Stimulated activated CD8-positive, alpha-beta memory T cell treated with anti-CD3 and anti-CD28 coated beads, Interleukin-15, amount 100 ng/mL, for 1 hour (primary cell): ENCODE measurements around the gene SPRY4.
"Not testable (repeated sequence)": the region's sequence is repeated elsewhere in the genome, so short reads cannot be mapped to it uniquely, and the experiment has no call there.

Experiments used
- DNase-seq: peaks from one replicate; pipeline ENCODE4 v3.0.0-alpha.2; 2020; ENCODE audit warnings: low read depth

Gene SPRY4

DNA sequence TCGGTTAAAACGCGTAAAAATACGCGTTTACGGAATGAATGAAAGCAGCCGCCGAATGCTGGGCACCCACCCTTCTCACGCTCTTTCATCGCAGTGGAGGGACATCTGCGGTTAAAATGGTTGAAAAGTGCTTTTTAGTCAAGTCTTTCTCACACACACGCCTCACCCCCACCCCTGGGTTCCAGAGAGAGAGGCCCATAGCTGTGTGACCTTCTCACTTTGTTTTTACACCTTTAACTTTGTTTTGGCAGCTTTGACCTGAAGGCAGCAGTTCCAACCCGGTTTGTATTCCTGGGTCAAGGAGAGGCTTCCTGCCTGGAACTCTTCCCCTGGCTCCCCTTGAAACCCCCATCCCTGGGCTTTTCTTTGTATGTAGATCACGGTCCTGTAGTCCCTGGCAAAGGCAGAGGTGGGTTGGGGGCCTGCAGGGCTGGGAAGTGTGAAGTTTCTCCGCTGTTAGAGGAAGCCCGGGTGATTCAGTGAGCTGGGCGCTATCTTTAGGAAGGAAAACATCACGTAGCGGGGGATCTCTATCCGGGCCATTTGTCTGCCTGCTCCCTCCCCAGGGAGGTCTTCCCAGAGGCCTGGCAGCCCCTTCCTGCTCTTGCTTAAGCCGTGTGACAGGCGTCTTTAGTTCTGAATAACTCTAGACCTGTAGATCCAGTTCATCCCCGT, 29.6 kb downstream of the SPRY4 start:
- DNase-seq: no peak

DNA sequence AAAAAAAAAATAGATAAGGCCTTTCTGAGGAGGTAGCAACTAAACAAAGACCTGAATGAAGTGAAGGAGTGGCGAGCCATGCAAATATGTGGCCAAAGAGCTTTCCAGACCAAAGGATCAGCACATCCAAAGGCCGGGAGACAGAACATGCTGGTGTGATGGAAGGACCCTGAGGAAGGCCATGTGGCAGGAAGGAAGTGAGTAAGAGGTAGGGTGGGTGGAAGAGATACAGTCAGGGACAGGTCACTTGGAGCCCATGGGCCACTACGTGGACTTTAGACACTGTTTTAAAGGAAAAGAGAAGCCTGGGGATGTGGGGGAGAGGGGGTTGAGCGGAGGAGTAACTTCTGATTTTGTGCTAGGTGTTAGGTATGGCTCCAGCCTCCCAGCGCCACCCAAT, 31.3 kb downstream of the SPRY4 start:
- no peak for DNase-seq

DNA sequence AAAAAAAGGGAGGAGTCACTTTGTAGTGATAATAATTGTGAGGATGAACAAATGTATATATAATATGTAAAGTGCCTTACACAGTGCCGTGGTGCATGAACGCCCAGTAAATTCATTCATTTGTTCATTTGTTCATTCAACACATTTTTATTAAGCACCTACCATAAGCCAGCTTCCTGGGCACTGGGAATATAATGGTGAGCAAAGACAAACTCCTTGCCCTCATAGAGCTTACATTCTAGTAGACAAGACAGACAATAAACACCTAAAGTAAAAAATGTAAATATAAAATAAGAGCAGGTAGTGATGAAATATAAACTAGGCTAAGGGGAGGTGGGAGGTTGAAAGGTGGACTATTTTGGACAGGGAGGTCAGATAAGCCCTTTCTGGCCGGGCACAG, 32.0 kb downstream of the SPRY4 start:
- DNase-seq: no peak

DNA sequence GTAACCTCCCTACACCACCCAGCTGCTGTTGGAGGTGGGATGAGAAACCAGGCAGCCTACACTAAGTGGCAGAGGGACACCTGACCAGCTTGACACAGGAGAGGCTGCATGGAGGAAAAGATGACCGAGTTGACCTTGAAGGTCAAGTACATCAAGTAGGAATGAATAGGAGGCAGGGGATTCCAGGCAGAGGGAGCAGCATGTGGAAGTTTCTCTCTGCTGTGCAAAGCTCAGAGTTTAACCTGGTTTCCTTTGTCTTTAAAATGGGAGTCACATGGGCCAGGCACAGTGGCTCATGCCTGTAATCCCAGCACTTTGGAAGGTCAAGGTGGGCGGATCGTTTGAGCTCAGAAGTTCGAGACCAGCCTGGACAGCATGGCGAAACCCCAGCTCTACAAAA, 32.6 kb downstream of the SPRY4 start:
- no peak for DNase-seq

DNA sequence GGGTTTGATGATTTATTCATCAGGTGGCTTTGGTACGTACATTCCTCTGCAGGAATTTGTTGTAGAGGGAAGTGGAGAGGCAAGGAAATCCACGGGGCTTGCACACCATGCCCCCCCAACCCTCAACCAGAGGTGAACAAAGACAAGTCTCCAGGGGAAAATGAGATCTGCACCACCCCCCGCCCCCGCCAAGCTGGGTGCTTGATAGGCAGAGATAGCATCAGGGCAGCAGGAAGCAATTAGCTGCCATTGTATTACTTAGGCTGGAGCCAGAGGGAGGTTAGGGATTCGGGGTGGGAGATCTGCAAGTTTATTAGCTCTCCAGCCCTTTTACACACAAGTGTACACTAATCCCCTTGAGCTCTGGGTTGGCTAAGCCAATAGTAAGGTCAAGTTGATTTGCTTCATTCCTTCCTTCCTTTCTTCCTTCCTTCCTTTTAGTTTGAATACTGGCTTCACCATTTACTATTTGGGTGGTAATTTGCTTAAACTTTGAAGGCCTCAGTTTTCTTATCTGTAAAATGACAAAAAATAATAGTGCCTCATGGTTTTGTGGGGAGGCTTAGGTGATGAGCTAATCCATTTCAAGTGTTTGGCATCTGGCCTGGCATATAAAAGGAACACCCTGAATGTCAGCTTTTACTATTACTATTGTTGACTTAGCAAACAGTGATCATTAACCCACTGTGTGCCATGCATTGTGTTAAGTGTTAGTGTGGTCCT, 34.1 kb downstream of the SPRY4 start:
- DNase-seq: no peak

DNA sequence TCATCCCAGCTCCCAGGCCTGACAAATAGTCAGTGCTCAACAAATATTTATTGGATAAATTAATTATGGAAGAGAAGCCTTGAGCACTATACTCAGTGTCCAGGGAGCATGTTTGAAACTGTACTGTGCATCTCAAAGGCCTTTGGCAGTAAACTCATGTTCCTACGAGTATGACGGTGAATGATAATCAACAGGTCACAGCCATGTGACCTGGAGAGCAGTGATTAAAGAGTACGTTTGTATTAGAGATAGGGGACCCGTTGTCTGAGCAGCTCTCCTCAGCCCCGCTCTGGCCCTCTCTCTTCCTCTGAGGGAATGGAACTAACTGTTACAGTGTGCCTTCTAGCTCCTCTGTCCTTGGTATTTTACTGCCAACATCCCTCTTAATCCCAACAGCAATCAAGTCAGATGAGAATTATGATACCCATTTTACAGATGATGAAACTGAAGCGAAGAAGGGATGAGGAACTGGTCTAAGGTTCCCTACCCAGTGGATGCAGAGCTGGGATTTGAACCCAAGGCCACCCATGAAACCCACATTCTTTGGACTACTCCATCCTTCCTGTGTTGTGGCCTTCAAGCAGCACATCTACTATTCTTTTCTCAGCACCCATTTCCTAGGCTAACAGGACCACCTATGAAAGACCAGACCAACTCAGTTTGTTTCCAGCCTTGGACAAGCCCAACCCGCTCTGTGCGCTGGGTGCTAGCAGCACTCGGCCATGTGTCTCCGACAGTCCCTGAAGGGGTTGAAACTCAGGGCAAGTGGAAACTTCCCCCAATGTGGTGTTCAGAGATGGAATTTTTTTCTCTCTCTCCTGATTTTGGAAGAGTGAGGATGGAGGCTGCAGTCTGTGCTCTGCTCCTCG, 34.9 kb downstream of the SPRY4 start:
- no peak for DNase-seq

DNA sequence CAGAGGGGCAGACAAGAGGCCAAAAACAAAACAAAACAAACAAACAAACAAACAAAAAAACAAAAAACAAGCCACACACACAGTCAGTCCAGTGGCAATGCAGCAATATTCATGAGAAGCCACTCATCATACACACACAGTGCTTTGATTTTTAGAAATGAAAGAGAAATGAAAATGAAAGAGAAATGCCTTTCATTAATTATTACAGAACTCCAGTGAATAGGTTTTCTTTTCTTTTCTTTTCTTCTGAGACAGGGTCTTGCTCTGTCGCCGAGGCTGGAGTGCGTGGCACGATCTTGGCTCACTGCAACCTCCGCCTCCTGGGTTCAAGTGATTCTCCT, 36.9 kb downstream of the SPRY4 start:
- DNase-seq: no peak

DNA sequence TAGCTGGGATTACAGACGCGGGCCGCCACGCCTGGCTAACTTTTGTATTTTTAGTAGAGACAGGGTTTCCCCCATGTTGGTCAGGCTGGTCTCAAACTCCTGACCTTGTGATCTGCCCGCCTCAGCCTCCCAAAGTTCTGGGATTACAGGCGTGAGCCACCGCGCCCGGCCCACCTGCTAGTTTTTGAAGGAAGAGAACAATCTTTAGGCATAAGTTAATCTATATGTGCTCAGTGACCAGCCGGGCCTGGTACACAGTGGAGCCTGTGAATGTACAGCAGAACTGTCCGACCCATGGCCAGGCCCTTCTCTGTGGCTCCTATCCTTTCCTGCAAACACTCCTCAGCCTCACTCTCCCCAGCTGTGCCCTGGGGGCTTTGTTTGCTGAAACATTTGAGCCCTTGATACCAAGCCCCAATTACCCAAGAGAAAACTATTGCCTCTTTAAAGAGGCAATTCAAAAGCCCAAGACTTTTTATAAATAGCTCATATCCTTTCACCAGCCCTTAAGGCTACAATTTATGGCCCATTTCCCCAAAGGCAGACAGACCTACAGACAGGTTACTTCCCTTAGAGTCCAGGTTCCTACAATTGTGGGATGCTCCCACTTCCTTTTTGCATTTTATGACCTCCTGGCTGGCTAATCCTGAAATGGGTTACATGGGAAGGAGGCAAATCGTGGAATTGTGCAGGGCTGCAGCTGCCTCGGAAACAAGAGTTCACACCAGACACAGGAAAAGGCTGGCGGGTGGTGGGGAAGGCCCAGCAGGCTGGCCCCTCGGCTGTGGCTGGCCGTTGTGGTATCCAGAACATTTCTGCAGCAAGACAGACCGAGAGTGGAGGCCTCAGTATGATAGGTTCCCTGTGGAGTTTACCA, 37.5 kb downstream of the SPRY4 start:
- no peak for DNase-seq

DNA sequence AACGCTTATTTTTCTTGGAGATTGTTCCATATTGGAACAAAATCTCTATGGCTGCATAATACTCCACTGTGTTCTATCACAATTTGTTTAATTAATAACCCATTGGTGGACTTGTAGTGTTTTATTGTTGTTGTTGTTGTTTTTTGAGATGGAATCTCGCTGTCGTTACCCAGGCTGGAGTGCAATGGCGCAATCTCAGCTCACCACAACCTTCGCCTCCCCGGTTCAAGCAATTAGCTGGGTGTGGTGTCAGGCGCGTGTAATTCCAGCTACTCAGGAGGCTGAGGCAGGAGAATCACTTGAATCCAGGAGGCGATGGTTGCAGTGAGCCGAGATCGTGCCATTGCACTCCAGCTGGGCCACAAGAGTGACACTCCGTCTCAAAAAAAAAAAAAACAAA, 38.7 kb downstream of the SPRY4 start:
- no peak for DNase-seq

DNA sequence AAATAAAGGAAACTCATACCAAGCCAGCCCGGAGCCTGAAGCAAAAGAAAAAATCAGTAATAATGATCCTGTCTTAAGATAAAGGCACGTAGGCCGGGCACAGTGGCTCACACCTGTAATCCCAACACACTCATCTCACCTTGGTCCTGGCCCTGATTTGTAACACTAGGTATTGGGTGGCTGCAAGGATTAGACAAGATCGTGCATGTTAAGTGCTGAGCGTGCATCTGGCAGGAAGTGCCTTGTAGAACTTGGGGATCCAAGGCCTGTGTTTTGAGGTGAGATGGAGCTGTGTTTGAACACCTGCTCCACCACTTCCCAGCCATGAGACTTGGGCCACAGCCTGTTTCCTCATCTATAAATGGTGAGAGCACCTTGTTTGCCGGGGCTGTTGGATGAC, 41.5 kb downstream of the SPRY4 start:
- no peak for DNase-seq

DNA sequence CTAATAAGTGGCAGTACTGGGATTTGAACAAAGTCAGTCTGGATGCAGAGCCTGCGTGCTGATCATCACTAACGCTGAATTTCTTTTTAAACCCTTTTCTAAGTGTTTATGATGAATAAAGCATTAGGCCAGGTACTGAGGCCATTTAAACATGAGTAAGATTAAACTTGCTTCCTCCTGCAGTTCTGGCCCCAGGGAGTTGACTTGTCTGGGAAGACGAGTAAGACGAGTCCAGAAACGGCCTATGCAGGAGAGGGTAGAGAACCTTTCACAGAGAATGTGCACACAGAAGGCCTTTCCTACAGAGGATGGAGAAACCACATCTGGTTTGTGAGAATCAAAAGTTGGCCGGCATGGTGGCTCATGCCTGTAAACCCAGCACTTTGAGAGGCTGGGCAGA, 42.9 kb downstream of the SPRY4 start:
- no peak for DNase-seq

DNA sequence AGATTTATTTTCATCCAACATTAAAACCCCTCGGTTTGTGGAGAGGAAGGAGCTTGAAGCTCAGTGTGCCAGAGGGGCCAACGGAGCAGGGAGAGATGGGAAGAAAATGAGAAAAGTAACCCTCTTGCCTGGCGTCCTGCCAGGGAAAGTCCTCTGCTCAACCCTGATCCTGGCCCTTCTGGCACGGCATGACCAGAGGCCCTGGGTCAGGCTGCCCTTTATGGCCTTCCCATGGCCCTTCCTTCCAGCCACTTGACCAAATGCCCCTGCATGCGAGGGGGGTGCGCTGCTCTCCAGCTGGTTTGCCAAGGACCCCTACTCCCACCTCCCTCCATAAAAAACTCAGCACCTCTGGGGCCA, 43.8 kb downstream of the SPRY4 start:
- DNase-seq: no peak

DNA sequence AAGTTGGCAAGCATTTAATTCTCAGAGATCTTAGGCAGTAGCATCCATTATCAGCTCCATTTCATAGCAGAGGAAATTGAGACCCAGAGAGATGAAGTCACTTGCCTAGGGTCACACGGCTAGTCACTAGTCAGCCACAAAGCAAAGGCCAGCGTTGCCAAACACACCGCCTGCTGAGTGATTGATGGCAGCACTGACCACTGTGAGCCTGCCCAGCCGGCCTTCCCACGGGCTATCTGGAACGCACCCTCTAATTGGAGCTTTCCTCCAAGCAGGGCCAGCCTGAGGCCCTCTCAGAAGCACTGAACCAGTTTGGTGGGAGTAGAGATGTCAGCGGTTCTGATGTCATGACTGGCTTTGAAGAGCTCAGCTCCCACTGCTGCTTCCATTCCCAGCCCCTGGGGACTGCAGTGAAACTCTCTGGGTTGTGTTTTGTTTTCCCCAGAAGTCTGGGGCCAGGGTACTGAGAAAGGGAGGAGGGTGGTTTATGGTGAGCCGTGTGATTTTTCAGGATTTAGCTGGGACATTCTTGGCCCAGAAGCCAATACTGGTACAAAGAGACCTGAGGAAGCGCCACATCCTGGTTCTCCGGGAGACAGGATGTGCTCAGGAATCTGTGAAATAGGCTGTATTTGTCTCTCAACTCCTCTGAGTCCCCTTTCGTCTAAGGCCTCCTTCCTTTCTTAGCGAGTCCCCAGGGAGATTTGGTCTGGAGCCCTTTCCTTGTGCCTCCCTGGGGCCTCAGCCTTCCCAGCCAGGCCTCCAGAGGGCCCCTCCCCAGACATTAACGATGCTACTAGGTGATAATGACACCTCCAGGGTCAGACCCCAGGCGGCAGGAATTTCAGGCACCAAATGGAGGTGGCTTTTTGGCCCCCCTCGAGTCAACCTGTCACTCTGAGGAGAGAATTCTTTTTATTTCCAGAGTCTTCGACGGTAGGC, 44.5 kb downstream of the SPRY4 start:
- DNase-seq: no peak

DNA sequence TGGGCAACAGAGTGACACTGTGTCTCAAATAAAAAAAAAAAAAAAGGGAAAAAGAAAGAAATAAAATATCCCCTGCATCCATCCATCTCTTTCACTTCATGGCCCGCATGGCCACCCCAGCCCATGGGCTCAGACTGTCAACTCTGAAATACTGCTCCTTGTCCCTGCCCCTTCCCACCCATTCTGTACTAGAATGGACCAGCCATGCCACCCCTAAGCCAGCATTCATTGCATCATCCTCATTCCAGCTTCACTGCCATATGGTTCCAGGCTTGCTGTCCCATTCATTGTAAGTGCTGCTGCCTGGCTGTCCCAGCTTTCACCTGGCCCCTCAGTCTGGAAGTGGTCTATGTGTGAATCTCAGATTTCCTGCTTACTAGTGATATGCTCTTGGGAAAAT, 46.2 kb downstream of the SPRY4 start:
- no peak for DNase-seq

DNA sequence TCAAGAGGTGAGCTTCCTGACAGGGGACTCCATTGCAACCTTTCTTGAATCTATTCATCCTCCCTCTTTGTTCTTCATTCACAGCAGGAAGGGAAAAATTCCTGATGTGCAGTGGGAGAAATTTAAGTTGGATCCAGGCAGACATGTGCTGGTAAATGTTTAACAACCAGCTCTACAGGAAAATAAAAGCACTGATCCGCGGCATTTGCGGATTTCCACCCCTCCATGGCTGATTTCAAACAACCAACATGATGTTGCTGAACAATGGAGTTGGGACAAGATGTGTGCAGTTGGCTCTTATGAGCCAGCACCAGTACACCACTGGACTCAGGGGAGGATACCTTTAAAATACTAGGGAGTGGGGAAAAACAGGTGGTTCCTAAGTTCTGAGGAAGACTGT, 47.0 kb downstream of the SPRY4 start:
- no peak for DNase-seq

DNA sequence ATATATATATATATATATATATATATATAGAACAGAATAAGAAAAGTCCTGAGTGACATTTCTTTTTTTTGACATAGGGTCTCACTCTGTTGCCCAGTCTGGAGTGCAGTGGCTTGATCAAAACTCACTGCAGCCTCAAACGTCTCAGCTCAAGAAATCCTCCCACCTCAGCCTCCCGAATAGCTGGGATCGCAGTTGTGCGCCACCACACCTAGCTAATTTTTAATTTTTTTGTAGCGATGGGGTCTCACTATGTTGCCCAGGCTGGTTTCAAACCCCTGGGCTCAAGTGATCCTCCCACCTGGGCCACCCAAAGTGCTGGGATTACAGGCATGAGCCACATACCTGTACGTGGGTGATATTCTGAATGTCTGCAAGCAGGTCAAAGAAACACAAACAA, 48.3 kb downstream of the SPRY4 start:
- no peak for DNase-seq

DNA sequence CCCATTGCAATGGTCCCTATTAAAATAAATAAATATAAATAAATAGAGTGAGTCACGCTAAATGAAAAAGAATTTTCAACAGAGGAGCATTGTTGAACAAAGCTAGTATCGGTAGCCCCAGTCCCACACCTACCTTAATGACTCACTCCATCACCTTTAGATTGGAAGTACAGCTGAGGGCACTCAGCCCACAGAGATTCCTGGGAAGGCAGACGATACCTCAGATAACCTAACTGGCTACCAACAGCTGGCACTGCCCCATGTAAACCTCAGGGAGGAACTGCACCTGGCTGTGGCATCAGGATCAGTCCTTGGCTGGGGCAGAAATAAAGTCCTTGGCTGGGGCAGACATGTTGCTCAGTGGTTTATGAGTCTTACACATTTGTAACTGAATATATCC, 49.3 kb downstream of the SPRY4 start:
- no peak for DNase-seq

DNA sequence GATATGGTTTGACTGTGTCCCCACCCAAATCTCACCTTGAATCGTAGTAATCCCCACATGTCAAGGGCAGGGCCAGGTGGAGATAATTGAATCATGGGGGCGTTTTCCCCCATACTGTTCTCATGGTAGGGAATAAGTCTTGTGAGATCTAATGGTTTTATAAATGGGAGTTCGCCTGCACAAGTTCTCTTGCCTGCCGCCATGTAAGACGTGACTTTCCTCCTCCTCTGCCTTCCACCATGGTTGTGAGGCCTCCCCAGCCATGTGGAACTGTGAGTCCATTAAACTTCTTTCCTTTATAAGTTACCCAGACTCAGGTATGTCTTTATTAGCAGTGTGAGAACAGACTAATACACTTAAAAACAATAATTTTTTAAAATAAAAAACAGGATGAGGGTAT, 52.2 kb downstream of the SPRY4 start:
- not testable (repeated sequence) for DNase-seq

DNA sequence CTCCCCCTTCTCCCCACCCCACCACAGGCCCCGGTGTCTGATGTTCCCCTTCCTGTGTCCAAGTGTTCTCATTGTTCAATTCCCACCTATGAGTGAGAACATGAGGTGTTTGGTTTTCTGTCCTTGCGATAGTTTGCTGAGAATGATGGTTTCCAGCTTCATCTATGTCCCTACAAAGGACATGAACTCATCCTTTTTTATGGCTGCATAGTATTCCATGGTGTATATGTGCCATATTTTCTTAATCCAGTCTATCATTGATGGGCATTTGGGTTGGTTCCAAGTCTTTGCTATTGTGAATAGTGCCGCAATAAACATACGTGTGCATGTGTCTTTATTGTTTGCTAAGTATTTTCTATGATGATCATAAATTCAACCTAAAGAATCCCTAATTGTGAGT, 60.7 kb downstream of the SPRY4 start:
- not testable (repeated sequence) for DNase-seq

DNA sequence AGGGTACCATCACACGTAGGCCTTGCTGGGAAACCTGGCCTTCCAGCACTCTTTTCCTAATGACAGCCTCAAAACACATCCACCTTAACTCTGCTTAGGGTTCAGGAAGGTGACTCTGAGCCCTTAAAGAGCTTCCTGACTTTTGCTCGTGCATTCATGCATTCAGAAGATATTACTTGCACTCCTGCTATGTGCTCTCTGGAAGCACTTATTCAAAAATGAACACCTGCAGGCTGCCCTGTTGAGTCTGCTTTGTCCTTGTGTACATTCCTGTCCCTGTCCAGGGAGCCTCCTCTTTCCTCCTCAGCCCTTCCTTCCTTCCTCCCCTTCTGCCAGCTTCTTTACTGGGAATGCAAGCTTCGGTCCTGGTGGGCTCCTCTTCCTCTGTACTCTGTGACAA, 61.5 kb downstream of the SPRY4 start:
- DNase-seq: no peak

DNA sequence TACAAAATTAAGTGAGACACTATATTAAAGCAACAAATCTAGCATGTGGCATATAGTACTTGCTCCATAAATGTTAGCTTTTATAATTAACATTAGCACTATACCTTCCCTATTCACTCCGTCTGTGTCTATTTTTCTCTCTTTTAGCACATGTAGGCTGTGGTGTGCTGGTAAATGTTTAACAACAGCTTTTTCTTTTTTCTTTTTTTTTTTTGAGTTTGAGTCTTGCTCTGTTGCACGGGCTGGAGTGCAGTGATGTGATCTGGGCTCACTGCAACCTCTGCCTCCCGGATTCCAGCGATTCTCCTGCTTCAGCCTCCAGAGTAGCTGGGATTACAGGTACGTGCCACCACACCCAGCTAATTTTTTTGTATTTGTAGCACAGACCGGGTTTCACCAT, 62.1 kb downstream of the SPRY4 start:
- no peak for DNase-seq
